ENCODE results near the gene CAMK4.

The CAMK4 gene

GRCh38 chr5:111229221-111229835 lies 5.1 kb downstream of the CAMK4 start:
- no peak for DNase-seq (ENCODE audit: low read depth in 2 of 2)

GRCh38 chr5:111229871-111230810 lies 6.0 kb downstream of the CAMK4 start:
- DNase-seq (ENCODE audit: low read depth in 2 of 2), result no peak

- DNase-seq (ENCODE audit: low read depth in 2 of 2), result no peak
Observed at GRCh38 chr5:111231119-111231518, 6.9 kb downstream of the CAMK4 start.

- DNase-seq (ENCODE audit: low read depth in 2 of 2), result no peak
Observed at GRCh38 chr5:111232311-111233051, 8.3 kb downstream of the CAMK4 start.

- DNase-seq (ENCODE audit: low read depth in 2 of 2), result no peak
Observed at GRCh38 chr5:111233052-111233374, 8.8 kb downstream of the CAMK4 start.

GRCh38 chr5:111234125-111234524 lies 9.9 kb downstream of the CAMK4 start:
- no peak for DNase-seq (ENCODE audit: low read depth in 2 of 2)

GRCh38 chr5:111235635-111236034 lies 11.5 kb downstream of the CAMK4 start:
- no peak for DNase-seq (ENCODE audit: low read depth in 2 of 2)

- DNase-seq (ENCODE audit: low read depth in 2 of 2), result no peak
Observed at GRCh38 chr5:111236348-111236747, 12.2 kb downstream of the CAMK4 start.

- DNase-seq (ENCODE audit: low read depth in 2 of 2), result no peak
Observed at GRCh38 chr5:111236995-111237394, 12.8 kb downstream of the CAMK4 start.

GRCh38 chr5:111237470-111237869 lies 13.3 kb downstream of the CAMK4 start:
- no peak for DNase-seq (ENCODE audit: low read depth in 2 of 2)

GRCh38 chr5:111238431-111239225 lies 14.4 kb downstream of the CAMK4 start:
- DNase-seq (ENCODE audit: low read depth in 2 of 2), result no peak

- no peak for DNase-seq (ENCODE audit: low read depth in 2 of 2)
Observed at GRCh38 chr5:111241696-111242095, 17.5 kb downstream of the CAMK4 start.

GRCh38 chr5:111242606-111243005 lies 18.4 kb downstream of the CAMK4 start:
- no peak for DNase-seq (ENCODE audit: low read depth in 2 of 2)

GRCh38 chr5:111243318-111243717 lies 19.1 kb downstream of the CAMK4 start:
- no peak for DNase-seq (ENCODE audit: low read depth in 2 of 2)

- no peak for DNase-seq (ENCODE audit: low read depth in 2 of 2)
Observed at GRCh38 chr5:111245654-111246053, 21.5 kb downstream of the CAMK4 start.

GRCh38 chr5:111246459-111246858 lies 22.3 kb downstream of the CAMK4 start:
- DNase-seq (ENCODE audit: low read depth in 2 of 2), result no peak

- no peak for DNase-seq (ENCODE audit: low read depth in 2 of 2)
Observed at GRCh38 chr5:111248571-111248970, 24.4 kb downstream of the CAMK4 start.

GRCh38 chr5:111251921-111252320 lies 27.7 kb downstream of the CAMK4 start:
- DNase-seq (ENCODE audit: low read depth in 2 of 2), result no peak

- DNase-seq (ENCODE audit: low read depth in 2 of 2), result no peak
Observed at GRCh38 chr5:111252799-111253545, 28.8 kb downstream of the CAMK4 start.

- DNase-seq (ENCODE audit: low read depth in 2 of 2), result peak; percentile 65 to 74
Observed at GRCh38 chr5:111254613-111255012, 30.4 kb downstream of the CAMK4 start.

- DNase-seq (ENCODE audit: low read depth in 2 of 2), result no peak
Observed at GRCh38 chr5:111255169-111255568, 31.0 kb downstream of the CAMK4 start.

All from stimulated activated CD8-positive, alpha-beta memory T cell treated with anti-CD3 and anti-CD28 coated beads, Interleukin-15, amount 100 ng/mL, for 48 hours (primary cell).